C4-2B (cell line): Measurements from ENCODE around the gene MAP3K20.

Experiments
- CTCF ChIP-seq: fragments of 450-650 bp; conservative IDR thresholded peaks from 2 replicates; pipeline ENCODE4 v1.5.1; 2017; ENCODE audit warnings: mild to moderate bottlenecking
- ZFX ChIP-seq: fragments of 450-650 bp; IDR thresholded peaks from 2 replicates; pipeline ENCODE4 v1.6.1; 2017

- TF ChIP-seq CTCF (no peak), ZFX (no peak)
These were observed 47.3 kb downstream of the MAP3K20 start for GRCh38 chr2:173122936-173123335.
